HepG2 (cell line): ENCODE measurements around the gene CNOT1. TPM values are rescaled to one million over a fixed set of nuclear protein-coding genes. Genes with fewer than 3 reads are reported as not detected.

Experiments
- ATAC-seq: fragments of 200-7000 bp; cut with Tn5 transposase; 3 replicates; pipeline ENCODE4 v1.9.1; 2020; ENCODE audit warnings: mild to moderate bottlenecking, moderate library complexity
- BruUV-seq: library from RNA; stranded (reverse); fragments of 400-500 nt; replicated peaks from 2 replicates; lab custom pipeline; 2021; lab: Mats Ljungman, UMichigan
- CTCF ChIA-PET: fragments of 300-600 bp; formaldehyde crosslinking; extraction: SDS; loops from one replicate; lab custom pipeline; 2021; ENCODE audit warnings: low total read pairs, inconsistent platforms, low intra/inter-chr PET ratio; lab: Yijun Ruan, JAX
- POLR2A ChIA-PET: fragments of 350-600 bp; sonication (Branson Sonifier 250); formaldehyde crosslinking; loops from one replicate; lab custom pipeline; 2020; ENCODE audit warnings: antibody characterized with exemption, inconsistent platforms; lab: Yijun Ruan, JAX
- DNase-seq: peaks from one replicate; pipeline ENCODE4 v3.0.0-alpha.2; 2015; ENCODE audit warnings: low spot score
- FAIRE-seq: peaks from 3 replicates; lab custom pipeline; 2011; peaks lifted over from hg19 to GRCh38; lab: Jason Lieb, UNC
- H2AFZ ChIP-seq: one replicate; pipeline ENCODE4 v1.6.1; 2011; ENCODE audit warnings: low read length, inconsistent platforms
- H3K27ac ChIP-seq: fragments of 300-600 bp; 3 replicates; pipeline ENCODE4 v1.8.0; 2011; ENCODE audit warnings: mixed run types, mild to moderate bottlenecking, mixed read lengths, low read length, inconsistent platforms; ENCODE audit not compliant: insufficient read depth; ENCODE audit errors: extremely low read length
- H3K27me3 ChIP-seq, 2 experiments: fragments of 200-600 bp in 1 of 2; 2 replicates in 1 of 2; 3 replicates in 1 of 2; pipeline versions ENCODE4 v1.6.0 to v1.8.0; 2011; ENCODE audit warnings: low read length in 2 of 2, mild to moderate bottlenecking in 2 of 2, moderate library complexity in 2 of 2, inconsistent platforms in 1 of 2; ENCODE audit not compliant: insufficient read depth in 2 of 2, control insufficient read depth in 1 of 2
- H3K36me3 ChIP-seq, 2 experiments: fragments of 200-600 bp in 1 of 2; replicated peaks in 1 of 2; 2 replicates in 1 of 2; 3 replicates in 1 of 2; pipeline versions ENCODE4 v1.5.1 to v1.8.0; 2011; ENCODE audit warnings: low read length in 2 of 2, inconsistent platforms in 1 of 2; ENCODE audit not compliant: insufficient read depth in 2 of 2, control insufficient read depth in 1 of 2
- H3K4me1 ChIP-seq: 2 replicates; pipeline ENCODE4 v1.5.1; 2012; ENCODE audit warnings: low read length, inconsistent platforms; ENCODE audit not compliant: insufficient read depth
- H3K4me2 ChIP-seq: 2 replicates; pipeline ENCODE4 v1.6.0; 2011; ENCODE audit warnings: low read depth, low read length, inconsistent platforms
- H3K4me3 ChIP-seq, 3 experiments: fragments of 200-600 bp in 1 of 3; sonication (generic), shearing (Covaris generic) in 1 of 3; replicated peaks in 1 of 3; 2 replicates each; pipeline ENCODE4 v1.5.1; 2011 to 2016; ENCODE audit warnings: low read length in 3 of 3, inconsistent platforms in 2 of 3, low read depth in 2 of 3, mild to moderate bottlenecking in 2 of 3, control low read depth in 1 of 3, mixed read lengths in 1 of 3; ENCODE audit not compliant: insufficient read depth in 1 of 3
- H3K79me2 ChIP-seq: one replicate; pipeline ENCODE4 v1.6.1; 2011; ENCODE audit warnings: low read length, inconsistent platforms; ENCODE audit not compliant: insufficient read depth
- H3K9ac ChIP-seq: 2 replicates; pipeline ENCODE4 v1.6.0; 2011; ENCODE audit warnings: mild to moderate bottlenecking, low read depth, low read length, inconsistent platforms; ENCODE audit not compliant: insufficient read depth
- H3K9me3 ChIP-seq: 2 replicates; pipeline ENCODE4 v1.5.1; 2012; ENCODE audit warnings: mild to moderate bottlenecking, low read length
- H4K20me1 ChIP-seq: 2 replicates; pipeline ENCODE4 v1.6.0; 2011; ENCODE audit warnings: inconsistent platforms, mild to moderate bottlenecking, low read length, moderate library complexity; ENCODE audit not compliant: insufficient read depth
- MAFF ChIP-seq: IDR thresholded peaks from 2 replicates; pipeline ENCODE4 v1.6.1; 2011; ENCODE audit warnings: low read depth, low read length, improper control_type of control experiment
- MAFK ChIP-seq, 2 experiments: IDR thresholded peaks in 1 of 2; conservative IDR thresholded peaks in 1 of 2; 2 replicates each; pipeline ENCODE4 v1.6.1; 2011; ENCODE audit warnings: improper control_type of control experiment in 2 of 2, low read length in 2 of 2
- SOX13 ChIP-seq, 3 experiments: fragments of 450-650 bp in 1 of 3; sonication (generic) in 1 of 3; formaldehyde crosslinking in 1 of 3; IDR thresholded peaks in 2 of 3; conservative IDR thresholded peaks in 1 of 3; 2 replicates each; pipeline versions ENCODE4 v1.5.0 to v1.6.1; 2016 to 2020; ENCODE audit warnings: antibody characterized with exemption in 1 of 3, mild to moderate bottlenecking in 1 of 3, missing compliant biosample characterization in 1 of 3, missing genetic modification reagents in 1 of 3, moderate library complexity in 1 of 3
- ZNF446 ChIP-seq: sonication (generic); formaldehyde crosslinking; IDR thresholded peaks from 2 replicates; pipeline ENCODE4 v1.5.0; 2020; ENCODE audit warnings: mild to moderate bottlenecking, missing genetic modification reagents
- WGBS: methylation state at CpG from one replicate; pipeline ENCODE4 v1.1.6; 2017; ENCODE audit warnings: low lambda C conversion rate; 5-methylcytosine and 5-hydroxymethylcytosine counted together
- in situ Hi-C: cut with HindIII; loops from 2 replicates; pipeline ENCODE4 v1.10.0; 2017; ENCODE audit warnings: low pct_unique_long_range_greater_than_20kb; ENCODE audit not compliant: extremely low pct_ligation_motif_present
- intact Hi-C: fragments of 100-400 bp; cut with micrococcal nuclease; formaldehyde crosslinking; loops from one replicate; pipeline ENCODE4 v1.10.0; 2022; ENCODE audit not compliant: unreplicated experiment
- polyA plus RNA-seq, 8 experiments: library from polyadenylated mRNA; depleted of rRNA in 3 of 8; stranded (reverse) in 7 of 8; unstranded in 1 of 8; fragments of >200 nt; fragmentation: Illumina TruSeq in 4 of 8; extraction: Trizol in 4 of 8; gene quantifications; 2 replicates each; pipeline versions ENCODE4 v1.2.1 to v1.2.3, GENCODE V29; 2011 to 2016; ENCODE audit warnings: low read depth in 4 of 8, missing spikeins in 1 of 8, mixed read lengths in 1 of 8; ENCODE audit not compliant: insufficient read depth in 1 of 8
- total RNA-seq, 5 experiments: library from RNA; depleted of rRNA; stranded (reverse); fragments of >200 nt; fragmentation: Illumina TruSeq; extraction: Trizol; gene quantifications; 2 replicates each; pipeline ENCODE4 v1.2.3, GENCODE V29; 2016; ENCODE audit warnings: low read depth in 1 of 5
- TF ChIP-seq, protein P1 (sequence below): sonication (generic); IDR thresholded peaks from 2 replicates; pipeline ENCODE4 v1.6.1; 2016; ENCODE audit warnings: low read depth, borderline replicate concordance
- TF ChIP-seq, protein P2 (sequence below): sonication (generic); formaldehyde crosslinking; IDR thresholded peaks from 2 replicates; pipeline ENCODE4 v1.4.0; 2020; ENCODE audit warnings: missing genetic modification reagents, mild to moderate bottlenecking, borderline replicate concordance

Gene CNOT1
- total and polyA plus RNA-seq, 2 of the 13 experiments (the other 11 are each of a cell fraction or from before 2014, with no cell fraction given): 188 to 232 TPM

DNA sequence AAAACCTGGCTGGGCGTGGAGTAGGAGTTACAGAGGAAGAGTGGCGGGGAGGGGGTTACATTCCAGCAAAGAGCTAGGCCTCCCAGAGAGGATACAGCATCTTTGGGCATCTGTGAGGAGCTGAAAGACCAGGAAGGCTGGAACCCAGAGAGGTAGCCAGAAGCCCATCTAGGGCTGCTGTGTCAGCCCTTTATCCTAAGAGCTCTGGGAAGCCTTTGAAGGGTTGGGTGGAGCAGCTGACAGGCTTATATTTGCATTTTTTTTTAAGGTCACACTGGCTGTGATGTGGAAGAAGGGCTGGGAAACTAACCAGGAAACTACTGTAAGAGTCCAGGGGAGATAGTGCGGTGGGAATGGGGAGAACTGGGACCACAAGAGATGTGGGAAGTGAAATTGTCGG is 6.8 kb upstream of the CNOT1 start:
- Histone ChIP-seq H3K4me3 (no peak overlapping the region), H3K79me2 (no peaks in the 10 kb centered on the region), H2AFZ (no peak overlapping the region), H3K9me3 (no peaks in the 10 kb centered on the region), H3K4me1 (peaks cover 46% of the 10 kb centered on the region), H3K9ac (no peak overlapping the region), H3K4me2 (peak overlapping the region; percentile 6; the same call in 1 of the 2 replicates), H3K36me3 (no peaks in the 10 kb centered on the region), H3K27ac (peak overlapping the region; percentile 17), H3K27me3 (no peaks in the 10 kb centered on the region; a peak in 1 of 5 replicates), H4K20me1 (no peaks in the 10 kb centered on the region)
- peak; percentile 61 for DNase-seq
- BruUV-seq: no TSS peak
- CTCF ChIA-PET: interaction anchor here (2.8 kb wide), 1 partner anchor 125 kb away, joined by 18 read pairs; no protein-coding TSS in a partner anchor
- POLR2A ChIA-PET: interaction anchor here (1.2 to 4.2 kb wide), 6 partner anchors 10 to 116 kb away, joined by 3 to 44 read pairs (median 4); no protein-coding TSS in a partner anchor
- intact Hi-C loops: loop anchor here (5.0 kb wide), 2 partner anchors 64 to 299 kb away; no protein-coding TSS in a partner anchor
- FAIRE-seq: peak; percentile 79
- WGBS: 53% methylated on average over 4 of the region's 4 CpGs
- in situ Hi-C loops: loop anchor here (10.0 kb wide), 2 partner anchors 122 to 302 kb away; partner anchors contain the start of gene SETD6
- TF ChIP-seq, protein P1, sequence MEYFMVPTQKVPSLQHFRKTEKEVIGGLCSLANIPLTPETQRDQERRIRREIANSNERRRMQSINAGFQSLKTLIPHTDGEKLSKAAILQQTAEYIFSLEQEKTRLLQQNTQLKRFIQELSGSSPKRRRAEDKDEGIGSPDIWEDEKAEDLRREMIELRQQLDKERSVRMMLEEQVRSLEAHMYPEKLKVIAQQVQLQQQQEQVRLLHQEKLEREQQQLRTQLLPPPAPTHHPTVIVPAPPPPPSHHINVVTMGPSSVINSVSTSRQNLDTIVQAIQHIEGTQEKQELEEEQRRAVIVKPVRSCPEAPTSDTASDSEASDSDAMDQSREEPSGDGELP: peak; percentile 32; the same call in 1 of the 2 replicates
- no peak for TF ChIP-seq SOX13 (IDR thresholded peaks at IDR 0.05)
- 0 out of 4 replicates have a peak, but pooled peaks of 1 of the 2 experiments have one; percentile 13 for TF ChIP-seq SOX13 (CRISPR knock-in tag; conservative IDR thresholded peaks at IDR 0.05 in 1 of 2, IDR thresholded peaks at IDR 0.05 in 1 of 2)
- TF ChIP-seq, protein P2, sequence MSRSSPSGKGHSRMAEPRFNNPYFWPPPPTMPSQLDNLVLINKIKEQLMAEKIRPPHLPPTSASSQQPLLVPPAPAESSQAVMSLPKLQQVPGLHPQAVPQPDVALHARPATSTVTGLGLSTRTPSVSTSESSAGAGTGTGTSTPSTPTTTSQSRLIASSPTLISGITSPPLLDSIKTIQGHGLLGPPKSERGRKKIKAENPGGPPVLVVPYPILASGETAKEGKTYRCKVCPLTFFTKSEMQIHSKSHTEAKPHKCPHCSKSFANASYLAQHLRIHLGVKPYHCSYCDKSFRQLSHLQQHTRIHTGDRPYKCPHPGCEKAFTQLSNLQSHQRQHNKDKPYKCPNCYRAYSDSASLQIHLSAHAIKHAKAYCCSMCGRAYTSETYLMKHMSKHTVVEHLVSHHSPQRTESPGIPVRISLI: peak; percentile 48; the same call in 1 of the 2 replicates
- TF ChIP-seq MAFK (conservative IDR thresholded peaks at IDR 0.05 in 1 of 2, IDR thresholded peaks at IDR 0.05 in 1 of 2; ENCODE audit: low read length in 2 of 2): peak; percentile 68 to 82
- no peak for TF ChIP-seq ZNF446 (CRISPR knock-in tag)
- TF ChIP-seq MAFF: peak; percentile 69
- peak; percentile 18 for ATAC-seq
